ENCODE data around the gene CD47. TPM values are rescaled to one million over a fixed set of nuclear protein-coding genes. Genes with fewer than 3 reads are reported as not detected.

CD47 gene
- total and polyA plus RNA-seq, 2 of the 13 experiments (the other 11 are each of a cell fraction or from before 2014, with no cell fraction given) = 3.3 to 6.5 TPM

GRCh38 chr3:108091498-108092250 is 843 bp upstream of the CD47 start (continued):
- 0 out of 2 replicates have a peak, but pooled peaks have one; percentile 25 for TF ChIP-seq ZHX1 (CRISPR knock-in tag; IDR thresholded peaks at IDR 0.05; ENCODE audit: low read depth)
- TF ChIP-seq ZFP91 (CRISPR knock-in tag; IDR thresholded peaks at IDR 0.05; ENCODE audit: borderline replicate concordance) = peak; percentile 22; the same call in 1 of the 2 replicates
- TF ChIP-seq ZNF598 (CRISPR knock-in tag; IDR thresholded peaks at IDR 0.05; ENCODE audit: borderline replicate concordance) = no peak
- 0 out of 2 replicates have a peak, but pooled peaks have one; percentile 27 for TF ChIP-seq HIVEP1 (CRISPR knock-in tag; IDR thresholded peaks at IDR 0.05)
- peak; percentile 29; the same call in 1 of the 2 replicates for TF ChIP-seq POGZ (CRISPR knock-in tag; IDR thresholded peaks at IDR 0.05)
- 0 out of 2 replicates have a peak, but pooled peaks have one; percentile 11 for TF ChIP-seq POGK (CRISPR knock-in tag; conservative IDR thresholded peaks at IDR 0.05)
